ENCODE data around the gene ALDH1B1. TPM values are rescaled to one million over a fixed set of nuclear protein-coding genes. Genes with fewer than 3 reads are reported as not detected.

Gene ALDH1B1
- total RNA-seq, 2 experiments from 2014 or later: 0.19 to 0.20 TPM

GRCh38 chr9:38356851-38357250 is 35.7 kb upstream of the ALDH1B1 start:
- no peak for ATAC-seq (ENCODE audit: poor library complexity)
- ChIA-PET POLR2A (no interaction called here), CTCF (no interaction called here)
- Histone ChIP-seq H3K4me3 (ENCODE audit: low read length) (no peak overlapping the region), H3K27ac (ENCODE audit: low read depth in 1 of 2, low read length in 2 of 2) (no peak overlapping the region), H3K27me3 (ENCODE audit: control insufficient read depth in 1 of 2, insufficient read depth in 2 of 2, low read length in 2 of 2) (no peaks in the 10 kb centered on the region), H3K36me3 (ENCODE audit: insufficient read depth, low read length) (no peaks in the 10 kb centered on the region), H3K4me1 (ENCODE audit: insufficient read depth, low read length) (no peaks in the 10 kb centered on the region), H3K9me3 (ENCODE audit: control insufficient read depth in 1 of 2, insufficient read depth in 1 of 2, low read length in 2 of 2) (no peaks in the 10 kb centered on the region)
- H3K4me3 Mint-ChIP-seq: no peak overlapping the region
- no peaks in the 10 kb centered on the region for H3K27me3 Mint-ChIP-seq
- no peaks in the 10 kb centered on the region for H3K9me3 Mint-ChIP-seq
- H3K36me3 Mint-ChIP-seq (ENCODE audit: low read depth): no peaks in the 10 kb centered on the region
- intact Hi-C loops (cut with DNase I, micrococcal nuclease): no loop called here
- H3K27ac Mint-ChIP-seq: no peak overlapping the region
- no peak for TF ChIP-seq CTCF (IDR thresholded peaks at IDR 0.05)
- H3K4me1 Mint-ChIP-seq (ENCODE audit: low read depth): no peaks in the 10 kb centered on the region
- no peak for DNase-seq

GRCh38 chr9:38357350-38358114 is 35.0 kb upstream of the ALDH1B1 start:
- Histone ChIP-seq H3K9me3 (ENCODE audit: control insufficient read depth in 1 of 2, insufficient read depth in 1 of 2, low read length in 2 of 2) (no peaks in the 10 kb centered on the region), H3K27ac (ENCODE audit: low read depth in 1 of 2, low read length in 2 of 2) (no peak overlapping the region), H3K27me3 (ENCODE audit: control insufficient read depth in 1 of 2, insufficient read depth in 2 of 2, low read length in 2 of 2) (no peaks in the 10 kb centered on the region), H3K36me3 (ENCODE audit: insufficient read depth, low read length) (no peaks in the 10 kb centered on the region), H3K4me3 (ENCODE audit: low read length) (no peak overlapping the region), H3K4me1 (ENCODE audit: insufficient read depth, low read length) (no peaks in the 10 kb centered on the region)
- Mint-ChIP-seq H3K9me3 (no peaks in the 10 kb centered on the region), H3K27ac (no peak overlapping the region), H3K27me3 (no peaks in the 10 kb centered on the region), H3K4me1 (ENCODE audit: low read depth) (no peaks in the 10 kb centered on the region), H3K4me3 (no peak overlapping the region), H3K36me3 (ENCODE audit: low read depth) (no peaks in the 10 kb centered on the region)
- intact Hi-C loops (cut with DNase I, micrococcal nuclease): no loop called here
- ChIA-PET CTCF (no interaction called here), POLR2A (no interaction called here)
- TF ChIP-seq CTCF (IDR thresholded peaks at IDR 0.05): no peak
- no peak for ATAC-seq (ENCODE audit: poor library complexity)
- DNase-seq: no peak

- H3K4me1 Mint-ChIP-seq (ENCODE audit: low read depth): peaks cover 7% of the 10 kb centered on the region
- ATAC-seq (ENCODE audit: poor library complexity) (no peak), DNase-seq (no peak)
- H3K27ac Mint-ChIP-seq: no peak overlapping the region
- Histone ChIP-seq H3K36me3 (ENCODE audit: insufficient read depth, low read length) (no peaks in the 10 kb centered on the region), H3K4me1 (ENCODE audit: insufficient read depth, low read length) (no peaks in the 10 kb centered on the region), H3K4me3 (ENCODE audit: low read length) (no peak overlapping the region), H3K27me3 (ENCODE audit: control insufficient read depth in 1 of 2, insufficient read depth in 2 of 2, low read length in 2 of 2) (no peaks in the 10 kb centered on the region), H3K9me3 (ENCODE audit: control insufficient read depth in 1 of 2, insufficient read depth in 1 of 2, low read length in 2 of 2) (no peaks in the 10 kb centered on the region), H3K27ac (ENCODE audit: low read depth in 1 of 2, low read length in 2 of 2) (no peak overlapping the region)
- TF ChIP-seq CTCF (IDR thresholded peaks at IDR 0.05): no peak
- intact Hi-C loops (cut with DNase I, micrococcal nuclease): no loop called here
- no peaks in the 10 kb centered on the region for H3K36me3 Mint-ChIP-seq (ENCODE audit: low read depth)
- peaks cover 4% of the 10 kb centered on the region for H3K27me3 Mint-ChIP-seq
- no peak overlapping the region for H3K4me3 Mint-ChIP-seq
- H3K9me3 Mint-ChIP-seq: no peaks in the 10 kb centered on the region
- POLR2A ChIA-PET: no interaction called here
- CTCF ChIA-PET: no interaction called here
Observed at GRCh38 chr9:38358390-38359296, 33.9 kb upstream of the ALDH1B1 start.

Measured in CD4-positive, alpha-beta T cell (primary cell).